Right lobe of liver (tissue), 4 donors: Measurements from ENCODE around the gene GABBR1.

Experiments
- CTCF ChIP-seq, 4 donors: fragments of 200-600 bp in 3 of 4; fragments of 450-650 bp in 1 of 4; IDR thresholded peaks; one replicate each; pipeline versions ENCODE4 v1.5.1 to v1.8.0; 2016 to 2022; ENCODE audit warnings: antibody characterized with exemption in 4 of 4, mild to moderate bottlenecking in 2 of 4
- POLR2A ChIP-seq: fragments of 450-650 bp; IDR thresholded peaks from one replicate; pipeline ENCODE4 v1.6.1; 2017; ENCODE audit warnings: antibody characterized with exemption, mild to moderate bottlenecking
- donor health status: DM: no; HTN: no; CAD: no.
- donor health status: DM: no; HTN: no; CAD: no.
- donor health status: DM: no; HTN: yes; CAD: no.

DNA sequence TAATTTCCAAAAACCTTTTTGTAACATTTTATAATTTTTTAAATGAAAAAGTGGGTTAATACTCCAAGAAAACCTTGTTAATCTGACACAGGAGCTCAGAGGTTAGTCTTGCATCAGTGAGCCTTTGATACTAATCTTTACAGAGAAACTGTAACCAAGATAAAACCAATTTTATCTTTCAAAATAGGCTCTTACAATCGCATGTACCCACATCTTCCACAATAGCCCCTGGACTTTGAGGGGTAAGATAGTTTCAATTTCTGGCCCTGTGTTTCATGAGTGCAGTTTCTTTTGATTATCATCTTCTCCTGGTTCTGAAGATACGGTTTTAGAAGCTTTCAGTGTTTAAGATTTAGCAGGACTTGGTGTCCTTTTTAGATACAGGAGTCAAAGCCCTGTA is 110.8 kb downstream of the GABBR1 start:
- TF ChIP-seq CTCF (IDR thresholded peaks at IDR 0.05) = no peak
- TF ChIP-seq POLR2A = no peak
